ENCODE results near the gene CENPL. TPM values are rescaled to one million over a fixed set of nuclear protein-coding genes. Genes with fewer than 3 reads are reported as not detected.
A peak's percentile ranks its signal among the peaks of the same experiment; 100 is the strongest.

Gene CENPL
- total and polyA plus RNA-seq, 9 of the 15 experiments (the other 6 are each of a cell fraction or from before 2014, with no cell fraction given) = 33.0 to 52.7 (median 39.7) TPM

DNA sequence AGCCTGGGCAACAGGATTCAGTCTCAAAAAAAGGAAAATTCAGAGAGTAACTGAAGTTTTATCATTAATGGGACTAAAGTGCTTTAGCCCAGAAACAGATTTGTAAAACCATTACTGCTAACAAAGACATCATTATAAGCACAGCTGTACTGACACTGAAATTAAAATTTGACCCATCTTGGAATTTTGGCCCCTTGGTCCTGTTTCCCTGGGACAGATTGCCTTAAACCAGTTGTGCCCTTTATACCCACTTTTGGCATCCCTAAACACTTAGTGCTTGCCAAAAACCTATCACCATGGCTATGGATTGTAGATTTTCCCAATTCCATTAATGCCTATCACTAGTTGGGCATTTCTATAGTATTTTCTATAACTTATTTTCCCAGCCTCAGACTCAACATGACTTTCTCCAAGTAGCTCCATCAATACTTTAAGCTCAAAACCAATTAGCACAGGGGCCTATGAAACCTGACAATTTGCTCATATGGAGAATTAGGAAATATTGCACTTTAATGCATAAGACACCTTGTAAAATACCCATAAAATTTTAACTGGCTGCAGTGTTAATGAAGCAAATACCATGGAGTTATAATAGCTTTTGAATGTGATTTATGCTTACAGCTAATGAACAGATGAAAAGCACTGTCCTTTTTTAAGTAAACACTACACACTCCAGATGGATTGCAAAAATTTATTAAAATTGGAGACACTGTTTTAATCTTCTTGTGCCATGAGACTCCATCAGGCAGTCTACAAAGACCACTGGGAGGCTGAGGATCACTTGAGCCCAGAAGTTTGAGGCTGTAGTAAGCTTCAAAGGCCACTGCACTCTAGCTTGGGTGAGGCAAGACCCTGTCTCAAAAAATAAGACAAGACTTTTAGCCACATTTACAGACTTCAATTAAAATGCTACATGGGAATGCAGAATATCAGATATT lies 38.8 kb upstream of the CENPL start (continued):
- TF ChIP-seq KLF1 (tag; IDR thresholded peaks at IDR 0.05) = no peak
- TF ChIP-seq, protein P1, sequence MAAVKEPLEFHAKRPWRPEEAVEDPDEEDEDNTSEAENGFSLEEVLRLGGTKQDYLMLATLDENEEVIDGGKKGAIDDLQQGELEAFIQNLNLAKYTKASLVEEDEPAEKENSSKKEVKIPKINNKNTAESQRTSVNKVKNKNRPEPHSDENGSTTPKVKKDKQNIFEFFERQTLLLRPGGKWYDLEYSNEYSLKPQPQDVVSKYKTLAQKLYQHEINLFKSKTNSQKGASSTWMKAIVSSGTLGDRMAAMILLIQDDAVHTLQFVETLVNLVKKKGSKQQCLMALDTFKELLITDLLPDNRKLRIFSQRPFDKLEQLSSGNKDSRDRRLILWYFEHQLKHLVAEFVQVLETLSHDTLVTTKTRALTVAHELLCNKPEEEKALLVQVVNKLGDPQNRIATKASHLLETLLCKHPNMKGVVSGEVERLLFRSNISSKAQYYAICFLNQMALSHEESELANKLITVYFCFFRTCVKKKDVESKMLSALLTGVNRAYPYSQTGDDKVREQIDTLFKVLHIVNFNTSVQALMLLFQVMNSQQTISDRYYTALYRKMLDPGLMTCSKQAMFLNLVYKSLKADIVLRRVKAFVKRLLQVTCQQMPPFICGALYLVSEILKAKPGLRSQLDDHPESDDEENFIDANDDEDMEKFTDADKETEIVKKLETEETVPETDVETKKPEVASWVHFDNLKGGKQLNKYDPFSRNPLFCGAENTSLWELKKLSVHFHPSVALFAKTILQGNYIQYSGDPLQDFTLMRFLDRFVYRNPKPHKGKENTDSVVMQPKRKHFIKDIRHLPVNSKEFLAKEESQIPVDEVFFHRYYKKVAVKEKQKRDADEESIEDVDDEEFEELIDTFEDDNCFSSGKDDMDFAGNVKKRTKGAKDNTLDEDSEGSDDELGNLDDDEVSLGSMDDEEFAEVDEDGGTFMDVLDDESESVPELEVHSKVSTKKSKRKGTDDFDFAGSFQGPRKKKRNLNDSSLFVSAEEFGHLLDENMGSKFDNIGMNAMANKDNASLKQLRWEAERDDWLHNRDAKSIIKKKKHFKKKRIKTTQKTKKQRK (IDR thresholded peaks at IDR 0.05; ENCODE audit: borderline replicate concordance, low read depth, low read length) = no peak
- TF ChIP-seq, protein P2, sequence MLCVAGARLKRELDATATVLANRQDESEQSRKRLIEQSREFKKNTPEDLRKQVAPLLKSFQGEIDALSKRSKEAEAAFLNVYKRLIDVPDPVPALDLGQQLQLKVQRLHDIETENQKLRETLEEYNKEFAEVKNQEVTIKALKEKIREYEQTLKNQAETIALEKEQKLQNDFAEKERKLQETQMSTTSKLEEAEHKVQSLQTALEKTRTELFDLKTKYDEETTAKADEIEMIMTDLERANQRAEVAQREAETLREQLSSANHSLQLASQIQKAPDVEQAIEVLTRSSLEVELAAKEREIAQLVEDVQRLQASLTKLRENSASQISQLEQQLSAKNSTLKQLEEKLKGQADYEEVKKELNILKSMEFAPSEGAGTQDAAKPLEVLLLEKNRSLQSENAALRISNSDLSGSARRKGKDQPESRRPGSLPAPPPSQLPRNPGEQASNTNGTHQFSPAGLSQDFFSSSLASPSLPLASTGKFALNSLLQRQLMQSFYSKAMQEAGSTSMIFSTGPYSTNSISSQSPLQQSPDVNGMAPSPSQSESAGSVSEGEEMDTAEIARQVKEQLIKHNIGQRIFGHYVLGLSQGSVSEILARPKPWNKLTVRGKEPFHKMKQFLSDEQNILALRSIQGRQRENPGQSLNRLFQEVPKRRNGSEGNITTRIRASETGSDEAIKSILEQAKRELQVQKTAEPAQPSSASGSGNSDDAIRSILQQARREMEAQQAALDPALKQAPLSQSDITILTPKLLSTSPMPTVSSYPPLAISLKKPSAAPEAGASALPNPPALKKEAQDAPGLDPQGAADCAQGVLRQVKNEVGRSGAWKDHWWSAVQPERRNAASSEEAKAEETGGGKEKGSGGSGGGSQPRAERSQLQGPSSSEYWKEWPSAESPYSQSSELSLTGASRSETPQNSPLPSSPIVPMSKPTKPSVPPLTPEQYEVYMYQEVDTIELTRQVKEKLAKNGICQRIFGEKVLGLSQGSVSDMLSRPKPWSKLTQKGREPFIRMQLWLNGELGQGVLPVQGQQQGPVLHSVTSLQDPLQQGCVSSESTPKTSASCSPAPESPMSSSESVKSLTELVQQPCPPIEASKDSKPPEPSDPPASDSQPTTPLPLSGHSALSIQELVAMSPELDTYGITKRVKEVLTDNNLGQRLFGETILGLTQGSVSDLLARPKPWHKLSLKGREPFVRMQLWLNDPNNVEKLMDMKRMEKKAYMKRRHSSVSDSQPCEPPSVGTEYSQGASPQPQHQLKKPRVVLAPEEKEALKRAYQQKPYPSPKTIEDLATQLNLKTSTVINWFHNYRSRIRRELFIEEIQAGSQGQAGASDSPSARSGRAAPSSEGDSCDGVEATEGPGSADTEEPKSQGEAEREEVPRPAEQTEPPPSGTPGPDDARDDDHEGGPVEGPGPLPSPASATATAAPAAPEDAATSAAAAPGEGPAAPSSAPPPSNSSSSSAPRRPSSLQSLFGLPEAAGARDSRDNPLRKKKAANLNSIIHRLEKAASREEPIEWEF (CRISPR knock-in tag; IDR thresholded peaks at IDR 0.05) = no peak
- TF ChIP-seq HIVEP1 (CRISPR knock-in tag; IDR thresholded peaks at IDR 0.05) = no peak
- no peak for TF ChIP-seq NKRF (IDR thresholded peaks at IDR 0.05; ENCODE audit: borderline replicate concordance)
- no peak for TF ChIP-seq TAL1 (IDR thresholded peaks at IDR 0.05)
- no peak for TF ChIP-seq MEF2D (tag; conservative IDR thresholded peaks at IDR 0.05; ENCODE audit: low read depth)
- no peak for TF ChIP-seq ZNF785 (CRISPR knock-in tag; IDR thresholded peaks at IDR 0.05)
- no peak for TF ChIP-seq ZNF830 (CRISPR knock-in tag; IDR thresholded peaks at IDR 0.05)
- TF ChIP-seq PHF20 (IDR thresholded peaks at IDR 0.05; ENCODE audit: partially characterized antibody) = no peak
- no peak for TF ChIP-seq ZBTB49 (CRISPR knock-in tag; IDR thresholded peaks at IDR 0.05; ENCODE audit: borderline replicate concordance)
- TF ChIP-seq TCF3 (CRISPR knock-in tag; IDR thresholded peaks at IDR 0.05) = no peak
- 0 out of 2 replicates have a peak, but pooled peaks have one; percentile 64 for TF ChIP-seq ZNF41 (CRISPR knock-in tag; conservative IDR thresholded peaks at IDR 0.05)
- no peak for TF ChIP-seq GATA2 (CRISPR knock-in tag; IDR thresholded peaks at IDR 0.05)
